Right atrium auricular region (tissue), 2 donors: ENCODE results near the gene NEK10. TPM values are rescaled to one million over a fixed set of nuclear protein-coding genes. Genes with fewer than 3 reads are reported as not detected.

ENCODE experiments used
- DNase-seq: peaks from one replicate; pipeline ENCODE4 v3.0.0-alpha.2; 2019; ENCODE audit warnings: low spot score
- H3K27ac ChIP-seq, 2 donors: fragments of 200-600 bp; sonication (generic); 1 replicate in 1 of 2; 2 replicates in 1 of 2; pipeline ENCODE4 v1.5.1; 2016 to 2019
- H3K27me3 ChIP-seq, 2 donors: fragments of 200-600 bp; sonication (generic); one replicate each; pipeline versions ENCODE4 v1.5.1 to v1.6.0; 2017 to 2019
- H3K36me3 ChIP-seq: fragments of 200-600 bp; sonication (generic); one replicate; pipeline ENCODE4 v1.5.1; 2016
- H3K4me1 ChIP-seq, 2 donors: fragments of 200-600 bp; sonication (generic); one replicate each; pipeline versions ENCODE4 v1.5.1 to v1.6.0; 2017 to 2019
- H3K4me3 ChIP-seq, 2 donors: fragments of 200-600 bp; sonication (generic); 1 replicate in 1 of 2; 2 replicates in 1 of 2; pipeline ENCODE4 v1.5.1; 2017 to 2019; ENCODE audit warnings: mild to moderate bottlenecking in 1 of 2, moderate library complexity in 1 of 2
- H3K9me3 ChIP-seq, 2 donors: fragments of 200-600 bp; sonication (generic); one replicate each; pipeline ENCODE4 v1.5.1; 2019
- total RNA-seq, 2 donors: library from RNA; depleted of rRNA; stranded (reverse); fragments of >200 nt; gene quantifications; one replicate each; pipeline ENCODE4 v1.1.0, GENCODE V29; 2016
- TF ChIP-seq, protein P1 (sequence below), 2 donors: fragments of 200-600 bp; sonication (generic); IDR thresholded peaks; one replicate each; pipeline ENCODE4 v1.5.1; 2019; ENCODE audit warnings: antibody characterized with exemption in 2 of 2

NEK10 gene
- total RNA-seq, 2 donors from 2014 or later = 10.3 to 18.3 TPM

DNA sequence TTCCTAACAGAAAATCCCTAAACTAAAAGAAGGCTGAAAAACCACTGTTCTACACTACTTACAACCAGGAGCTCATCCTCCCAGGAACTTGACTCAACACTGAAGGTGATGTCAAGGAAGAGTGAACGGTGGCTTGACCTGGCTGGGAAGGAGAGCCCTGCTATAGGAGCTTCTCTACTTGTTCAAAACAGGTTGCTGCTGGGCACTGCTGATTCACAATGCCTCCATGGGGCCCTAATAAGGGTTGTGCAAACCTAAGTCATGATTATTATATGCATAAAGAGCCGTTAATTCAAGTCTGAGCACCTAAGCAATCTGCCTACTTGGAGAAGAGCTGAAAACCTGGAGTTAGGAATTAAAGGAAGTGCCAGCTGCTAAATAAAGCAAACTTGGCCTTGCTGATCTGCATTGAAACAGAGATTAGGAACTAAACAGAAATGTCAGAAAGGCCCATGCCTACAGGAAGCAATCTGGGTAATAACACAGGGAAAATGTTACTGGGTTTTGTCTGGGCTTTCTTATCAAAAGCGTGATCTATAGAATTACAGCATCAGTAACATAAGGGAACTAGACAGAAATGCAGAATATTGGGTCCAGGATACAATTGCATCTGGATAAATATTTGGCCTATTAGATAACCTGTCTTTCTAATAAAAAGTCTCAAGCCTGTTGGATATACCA, 243.2 kb downstream of the NEK10 start:
- H3K4me1 ChIP-seq = no peaks in the 10 kb centered on the region
- no peaks in the 10 kb centered on the region for H3K36me3 ChIP-seq
- H3K27me3 ChIP-seq = no peaks in the 10 kb centered on the region
- TF ChIP-seq, protein P1, sequence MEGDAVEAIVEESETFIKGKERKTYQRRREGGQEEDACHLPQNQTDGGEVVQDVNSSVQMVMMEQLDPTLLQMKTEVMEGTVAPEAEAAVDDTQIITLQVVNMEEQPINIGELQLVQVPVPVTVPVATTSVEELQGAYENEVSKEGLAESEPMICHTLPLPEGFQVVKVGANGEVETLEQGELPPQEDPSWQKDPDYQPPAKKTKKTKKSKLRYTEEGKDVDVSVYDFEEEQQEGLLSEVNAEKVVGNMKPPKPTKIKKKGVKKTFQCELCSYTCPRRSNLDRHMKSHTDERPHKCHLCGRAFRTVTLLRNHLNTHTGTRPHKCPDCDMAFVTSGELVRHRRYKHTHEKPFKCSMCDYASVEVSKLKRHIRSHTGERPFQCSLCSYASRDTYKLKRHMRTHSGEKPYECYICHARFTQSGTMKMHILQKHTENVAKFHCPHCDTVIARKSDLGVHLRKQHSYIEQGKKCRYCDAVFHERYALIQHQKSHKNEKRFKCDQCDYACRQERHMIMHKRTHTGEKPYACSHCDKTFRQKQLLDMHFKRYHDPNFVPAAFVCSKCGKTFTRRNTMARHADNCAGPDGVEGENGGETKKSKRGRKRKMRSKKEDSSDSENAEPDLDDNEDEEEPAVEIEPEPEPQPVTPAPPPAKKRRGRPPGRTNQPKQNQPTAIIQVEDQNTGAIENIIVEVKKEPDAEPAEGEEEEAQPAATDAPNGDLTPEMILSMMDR (IDR thresholded peaks at IDR 0.05) = no peak
- no peak for DNase-seq
- H3K27ac ChIP-seq = no peak overlapping the region
- H3K4me3 ChIP-seq = no peak overlapping the region
- no peaks in the 10 kb centered on the region for H3K9me3 ChIP-seq

DNA sequence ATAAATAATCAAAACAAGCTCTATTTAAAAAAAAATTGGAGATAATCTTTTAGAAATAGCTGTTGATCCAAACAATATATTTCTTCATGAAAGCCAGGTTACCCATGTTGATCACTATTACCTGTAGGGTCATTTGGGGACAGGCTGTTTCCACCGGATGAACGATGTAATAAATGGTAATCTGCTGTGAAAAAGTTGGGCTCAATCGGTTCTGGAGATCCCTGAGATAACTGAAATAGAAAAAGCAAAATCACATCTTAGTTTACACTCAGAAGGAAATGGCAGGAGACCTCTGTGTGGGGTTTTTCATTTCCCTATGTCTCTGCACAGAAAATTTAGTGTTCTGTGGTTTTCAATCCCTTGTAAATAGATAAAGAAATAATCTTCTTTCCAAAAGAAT, 249.5 kb downstream of the NEK10 start:
- H3K4me3 ChIP-seq = no peak overlapping the region
- H3K27ac ChIP-seq = no peak overlapping the region
- H3K36me3 ChIP-seq = no peaks in the 10 kb centered on the region
- no peaks in the 10 kb centered on the region for H3K27me3 ChIP-seq
- H3K4me1 ChIP-seq = no peaks in the 10 kb centered on the region
- TF ChIP-seq, protein P1 (IDR thresholded peaks at IDR 0.05) = no peak
- no peak for DNase-seq
- no peaks in the 10 kb centered on the region for H3K9me3 ChIP-seq

DNA sequence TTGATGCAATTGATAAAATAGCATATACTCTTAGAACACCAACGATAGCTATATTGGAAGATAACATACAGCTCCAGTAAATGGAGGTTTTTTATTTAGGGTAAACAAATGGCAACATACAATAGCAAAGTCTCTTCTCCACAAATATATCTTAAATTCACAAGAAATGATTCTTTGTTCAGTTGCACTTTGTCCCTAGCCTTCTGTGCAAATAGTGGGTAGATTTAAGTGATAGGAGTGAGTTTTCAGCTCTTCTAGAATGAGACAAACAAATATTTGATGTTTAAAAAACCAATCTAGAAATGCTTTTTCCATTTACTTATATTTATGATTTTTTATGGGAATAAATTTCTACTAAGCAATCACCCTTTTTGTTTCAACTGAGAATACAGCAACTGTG, 253.8 kb downstream of the NEK10 start:
- no peaks in the 10 kb centered on the region for H3K36me3 ChIP-seq
- no peak for DNase-seq
- no peaks in the 10 kb centered on the region for H3K9me3 ChIP-seq
- no peak overlapping the region for H3K27ac ChIP-seq
- TF ChIP-seq, protein P1 (IDR thresholded peaks at IDR 0.05) = no peak
- no peaks in the 10 kb centered on the region for H3K4me1 ChIP-seq
- H3K27me3 ChIP-seq = no peaks in the 10 kb centered on the region
- H3K4me3 ChIP-seq = no peak overlapping the region

DNA sequence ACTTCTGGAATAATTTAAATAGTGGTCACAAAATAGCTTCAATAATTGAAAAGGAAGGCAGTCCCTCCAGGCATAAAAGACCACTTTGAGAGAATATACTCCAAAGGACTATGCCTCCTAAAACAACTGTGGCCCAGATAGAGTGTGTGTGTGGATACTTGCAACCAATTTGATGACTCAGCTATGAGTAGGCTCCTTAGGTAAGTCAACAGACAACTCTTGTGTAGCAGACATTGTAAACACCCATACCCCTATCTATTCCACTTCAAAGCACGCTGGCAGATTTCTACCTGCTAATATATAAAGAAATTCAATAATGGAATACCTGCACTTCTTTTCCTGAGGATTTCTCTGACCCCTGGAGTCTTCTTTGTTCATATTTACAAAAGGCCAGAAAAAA, 254.5 kb downstream of the NEK10 start:
- Histone ChIP-seq H3K27me3 (no peaks in the 10 kb centered on the region), H3K27ac (no peak overlapping the region), H3K36me3 (no peaks in the 10 kb centered on the region), H3K4me3 (no peak overlapping the region), H3K4me1 (no peaks in the 10 kb centered on the region), H3K9me3 (no peaks in the 10 kb centered on the region)
- DNase-seq = no peak
- TF ChIP-seq, protein P1 (IDR thresholded peaks at IDR 0.05) = no peak

DNA sequence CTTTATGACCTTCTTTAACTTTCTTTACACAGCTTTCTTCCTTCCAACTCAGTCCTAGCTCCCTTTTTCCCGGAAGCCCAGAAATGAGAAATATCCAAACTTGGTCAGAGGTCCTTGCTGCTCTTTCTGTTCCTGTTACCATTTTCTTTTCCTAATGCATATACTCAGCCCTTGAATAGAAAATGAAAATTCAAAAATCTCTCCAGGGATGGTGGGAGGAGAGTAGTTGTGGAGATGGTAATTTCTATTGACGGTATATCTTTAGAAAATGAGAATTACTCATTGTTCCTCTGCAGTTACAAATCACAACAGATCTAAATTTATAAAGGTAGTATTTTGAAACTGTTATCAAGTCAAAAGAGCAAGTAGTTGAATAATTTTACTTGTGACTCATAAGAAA, 255.1 kb downstream of the NEK10 start:
- TF ChIP-seq, protein P1 (IDR thresholded peaks at IDR 0.05) = no peak
- Histone ChIP-seq H3K4me1 (no peaks in the 10 kb centered on the region), H3K27me3 (no peaks in the 10 kb centered on the region), H3K36me3 (no peaks in the 10 kb centered on the region), H3K27ac (no peak overlapping the region), H3K9me3 (no peaks in the 10 kb centered on the region), H3K4me3 (no peak overlapping the region)
- no peak for DNase-seq

DNA sequence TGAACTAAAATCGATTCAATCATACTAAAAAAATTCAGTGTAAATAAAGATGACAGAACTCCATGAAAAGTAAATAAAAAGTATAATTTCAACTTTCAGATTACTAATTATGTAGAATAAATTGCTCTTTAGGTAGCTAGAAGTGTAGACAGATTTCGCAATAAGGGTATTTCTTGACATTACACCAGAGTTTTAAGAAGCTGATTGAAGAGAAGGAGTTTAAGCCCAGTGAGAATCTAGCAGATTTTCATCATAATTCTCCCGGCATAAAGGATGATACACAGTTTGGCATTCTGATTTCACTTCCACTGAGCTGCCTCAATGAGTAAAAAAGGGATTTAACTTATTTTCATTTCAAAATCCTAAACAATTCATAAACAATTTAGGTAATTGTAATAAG, 259.2 kb downstream of the NEK10 start:
- H3K27ac ChIP-seq = no peak overlapping the region
- no peaks in the 10 kb centered on the region for H3K27me3 ChIP-seq
- H3K36me3 ChIP-seq = no peaks in the 10 kb centered on the region
- DNase-seq = no peak
- H3K4me1 ChIP-seq = no peaks in the 10 kb centered on the region
- TF ChIP-seq, protein P1 (IDR thresholded peaks at IDR 0.05) = no peak
- no peaks in the 10 kb centered on the region for H3K9me3 ChIP-seq
- no peak overlapping the region for H3K4me3 ChIP-seq
